ENCODE measurements around the gene BAAT.

DNA sequence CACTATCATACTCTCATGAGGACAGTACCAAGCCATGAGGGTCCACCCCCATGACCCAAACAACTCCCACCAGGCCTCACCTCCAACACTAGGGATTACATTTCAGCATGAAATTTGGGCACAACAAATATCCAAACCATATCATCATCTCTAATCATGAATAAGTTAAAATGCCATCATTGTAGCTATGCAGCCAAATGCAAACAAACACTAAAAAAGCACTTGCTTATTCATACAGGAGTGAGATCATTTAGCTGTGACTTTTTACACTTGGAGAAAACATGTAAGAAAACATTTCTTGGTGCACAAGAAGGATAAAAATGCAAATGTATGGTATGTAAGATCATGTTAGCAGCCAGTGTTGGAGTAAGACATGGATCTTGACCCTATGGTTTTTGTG, 24.2 kb downstream of the BAAT start:
- TF ChIP-seq CTCF (IDR thresholded peaks at IDR 0.05; ENCODE audit: insufficient read depth, low read depth, low read length) (no peak), EZH2 (IDR thresholded peaks at IDR 0.05; ENCODE audit: insufficient read depth, low read length) (no peak)

All from astrocyte (in vitro differentiated cells and primary cell).